HG03354 (cell line): ENCODE results near the gene CCDC85B.
"Not testable (repeated sequence)": the region's sequence is repeated elsewhere in the genome, so short reads cannot be mapped to it uniquely, and the experiment has no call there.

Source experiments
- ATAC-seq: cut with Tn5 transposase; IDR thresholded peaks from one replicate; pipeline ENCODE4 v1.9.1; 2021; ENCODE audit warnings: mild to moderate bottlenecking; ENCODE audit not compliant: unreplicated experiment, poor library complexity, severe bottlenecking

The CCDC85B gene

GRCh38 chr11:65883786-65884715, 6.4 kb upstream of the CCDC85B start:
- no peak for ATAC-seq

- ATAC-seq = peak; percentile 44
Measured at GRCh38 chr11:65884716-65885092, 5.8 kb upstream of the CCDC85B start.

- no peak for ATAC-seq
Measured at GRCh38 chr11:65885231-65885630, 5.2 kb upstream of the CCDC85B start.

DNA sequence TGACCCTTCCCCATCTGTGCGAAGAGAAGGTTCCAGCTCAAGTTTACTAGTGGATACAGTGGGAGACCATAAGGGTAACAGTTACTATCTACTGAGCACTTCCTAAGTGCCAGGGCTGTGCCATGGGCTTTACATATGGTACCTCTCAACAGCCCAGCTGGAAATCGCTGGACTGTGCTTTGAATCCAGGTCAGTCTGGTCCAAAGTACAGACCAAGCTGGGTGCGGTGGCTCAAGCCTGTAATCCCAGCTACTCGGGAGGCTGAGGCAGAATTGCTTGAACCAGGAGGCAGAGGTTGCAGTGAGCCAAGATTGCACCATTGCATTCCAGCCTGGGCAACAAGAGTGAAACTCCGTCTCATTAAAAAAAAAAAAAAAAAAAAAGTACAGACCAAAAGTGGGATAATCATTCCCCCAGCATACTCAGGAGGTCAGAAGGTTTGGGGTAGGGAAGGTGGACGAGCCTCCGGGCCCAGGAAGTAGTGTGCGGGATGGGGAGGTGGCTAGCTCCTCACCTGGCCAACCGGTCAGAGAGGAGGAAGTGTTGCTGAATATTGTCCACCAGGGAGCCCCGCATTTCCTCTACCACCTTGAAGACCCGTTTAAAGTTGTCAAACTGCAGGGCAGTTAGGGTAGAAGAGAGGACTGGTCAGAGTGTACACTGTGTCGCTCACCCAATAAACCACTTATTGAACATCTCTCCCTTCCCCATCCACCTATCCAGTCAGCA, 4.5 kb upstream of the CCDC85B start:
- no peak for ATAC-seq

DNA sequence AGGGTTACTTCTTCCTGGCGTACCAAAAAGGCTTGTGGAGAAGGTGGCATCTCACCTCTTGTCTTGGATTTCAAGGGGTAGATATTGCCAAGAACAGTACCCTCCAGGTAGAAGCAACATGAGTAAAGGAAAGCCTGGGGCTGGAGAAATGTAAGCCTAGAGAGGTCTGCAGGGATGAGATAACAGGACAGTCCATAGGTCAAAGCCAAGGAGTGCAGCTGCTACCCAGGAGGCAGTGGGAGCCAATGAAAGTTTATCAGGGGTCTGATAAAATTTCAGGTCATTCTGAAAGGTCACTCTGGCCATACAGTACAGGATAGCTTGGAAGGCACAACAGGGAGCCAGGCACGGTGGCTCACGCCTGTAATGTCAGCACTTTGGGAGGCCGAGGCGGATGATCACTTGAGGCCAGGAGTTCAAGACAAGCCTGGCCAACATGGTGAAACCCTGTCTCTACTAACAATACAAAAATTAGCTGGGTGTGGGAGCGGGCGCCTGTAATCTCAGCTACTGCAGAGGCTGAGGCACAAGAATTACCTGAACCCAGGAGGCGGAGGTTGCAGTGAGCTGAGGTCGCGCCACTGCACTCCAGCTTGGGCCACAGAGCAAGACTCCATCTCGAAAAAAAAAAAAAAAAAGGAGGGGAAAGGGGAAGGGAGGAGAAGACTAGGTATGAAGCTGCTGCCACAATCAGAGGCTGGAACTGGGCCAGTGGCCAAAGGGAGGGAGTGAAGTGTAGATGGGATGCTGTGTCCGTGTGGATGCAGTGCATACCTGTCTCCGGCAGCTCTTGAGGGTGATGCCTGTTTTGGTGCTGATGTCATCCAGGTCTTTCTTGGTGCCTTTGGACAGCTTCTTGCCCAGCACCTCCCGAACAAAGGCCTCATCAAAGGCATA, 3.4 kb upstream of the CCDC85B start:
- ATAC-seq = no peak

GRCh38 chr11:65887723-65888162, 2.7 kb upstream of the CCDC85B start:
- ATAC-seq = no peak

DNA sequence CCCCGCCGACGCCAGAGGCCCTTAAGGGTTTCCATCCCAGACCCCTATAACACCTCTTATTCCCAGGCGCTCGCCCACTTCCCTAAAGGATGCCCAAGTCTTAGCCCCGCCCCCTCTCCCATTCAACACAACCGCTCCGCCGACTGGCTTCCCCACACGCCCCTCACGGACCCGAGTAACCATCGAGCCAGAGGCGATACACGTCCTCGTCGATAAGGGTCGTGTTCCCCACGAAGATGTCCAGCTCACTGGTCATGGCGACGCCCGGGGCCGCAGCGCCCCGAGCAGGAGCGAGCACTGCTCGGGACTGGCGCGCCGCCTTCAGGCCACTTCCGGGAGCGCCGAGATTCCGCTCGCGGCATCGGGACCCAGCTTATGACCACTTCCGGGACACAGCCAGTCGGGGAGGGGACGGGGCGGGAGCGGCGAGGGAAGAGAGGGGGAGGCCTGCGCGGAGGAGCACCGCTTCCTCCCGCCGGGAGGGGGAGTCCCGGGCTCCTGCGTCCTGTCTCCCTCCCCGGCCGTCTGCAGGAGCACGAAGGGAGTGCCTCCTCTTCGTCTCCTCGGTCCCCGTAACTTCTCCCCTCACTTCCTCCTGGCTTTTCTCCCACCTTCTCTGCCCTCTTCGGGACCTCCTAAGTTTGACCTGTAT, 2.2 kb upstream of the CCDC85B start, which contains the start of gene FIBP:
FIBP (minus strand) TSS at position 309 of the 652 bp plus-strand sequence; CDS start at position 256, 53 bp downstream.
- ATAC-seq = peak; percentile 43

GRCh38 chr11:65891219-65892136, 1.0 kb downstream of the CCDC85B start:
- ATAC-seq = no peak

- ATAC-seq = not testable (repeated sequence)
Measured at GRCh38 chr11:65892137-65892540, 1.7 kb downstream of the CCDC85B start.

DNA sequence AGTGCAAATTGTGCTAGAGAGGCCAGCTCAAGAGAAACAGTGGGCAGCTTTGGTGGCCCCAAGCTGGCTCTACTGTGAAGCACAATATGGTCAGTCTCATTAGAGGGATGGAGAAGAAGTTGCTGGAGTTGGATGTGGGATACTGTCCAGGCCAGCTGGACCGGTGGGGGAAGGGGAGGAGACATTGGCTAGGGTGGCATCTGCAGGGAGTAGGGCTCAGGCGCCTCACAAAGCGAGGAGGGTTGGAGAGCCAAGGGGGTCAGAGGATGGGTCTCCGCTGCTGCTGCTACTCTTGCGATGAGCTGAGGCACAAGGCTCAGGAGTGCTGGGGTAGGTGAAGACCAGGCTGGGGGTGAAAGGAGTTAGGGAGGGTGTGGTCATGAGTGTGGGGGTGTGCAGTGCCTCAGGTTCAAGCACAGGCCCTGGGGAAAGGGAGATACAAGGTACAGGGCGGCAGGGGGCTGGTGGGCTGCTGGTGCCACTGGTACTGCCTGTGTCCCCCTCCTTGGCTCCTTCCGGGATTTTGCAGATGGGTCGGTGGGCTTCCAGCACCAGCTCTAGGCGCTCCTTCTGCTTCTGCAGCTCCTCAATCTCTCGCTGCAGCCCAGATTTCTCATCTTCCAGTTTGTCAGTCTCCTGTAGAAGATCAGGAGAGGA, 2.3 kb downstream of the CCDC85B start:
- ATAC-seq = no peak

DNA sequence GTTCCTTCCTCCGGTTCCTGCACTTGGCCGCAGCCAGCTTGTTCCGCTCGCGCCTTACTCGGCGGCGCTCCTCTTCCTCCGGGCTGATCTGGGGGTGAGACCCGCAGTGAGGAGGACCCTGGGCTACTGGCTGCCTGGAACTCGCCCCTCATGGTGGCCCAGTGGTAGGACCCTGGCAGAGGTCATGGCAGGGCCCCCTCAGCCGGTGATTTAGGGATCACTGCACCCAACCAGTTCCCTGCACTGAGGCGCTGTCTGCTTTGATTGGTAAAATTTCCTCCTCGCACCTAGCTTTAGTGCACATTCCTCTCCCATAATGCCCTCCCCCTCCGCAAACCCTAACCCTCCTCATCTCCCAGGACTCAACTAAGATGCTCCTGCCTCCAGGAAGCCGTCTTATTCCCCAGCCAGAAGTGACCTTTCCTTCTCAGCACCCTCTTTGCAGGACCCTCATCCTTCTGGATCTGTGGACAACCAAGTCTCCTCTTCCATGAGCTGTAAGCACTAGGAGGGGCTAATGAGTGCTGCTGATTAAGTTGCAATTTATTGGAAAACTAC, 3.6 kb downstream of the CCDC85B start:
- no peak for ATAC-seq

GRCh38 chr11:65895482-65895981, 5.1 kb downstream of the CCDC85B start:
- ATAC-seq = no peak

- no peak for ATAC-seq
Measured at GRCh38 chr11:65896034-65896999, 5.8 kb downstream of the CCDC85B start.

GRCh38 chr11:65897020-65897471, 6.6 kb downstream of the CCDC85B start:
- ATAC-seq = no peak

GRCh38 chr11:65898656-65899355, 8.3 kb downstream of the CCDC85B start:
- no peak for ATAC-seq
